CD4-positive, alpha-beta T cell treated with Interleukin-4 for 1 hour (primary cell): ENCODE measurements around the gene CPNE4.
"Not testable (repeated sequence)": the region's sequence is repeated elsewhere in the genome, so short reads cannot be mapped to it uniquely, and the experiment has no call there.

Experiments used
- DNase-seq, 2 donors: peaks; one replicate each; pipeline ENCODE4 v3.0.0-alpha.2; 2020 to 2022

Gene CPNE4

DNA sequence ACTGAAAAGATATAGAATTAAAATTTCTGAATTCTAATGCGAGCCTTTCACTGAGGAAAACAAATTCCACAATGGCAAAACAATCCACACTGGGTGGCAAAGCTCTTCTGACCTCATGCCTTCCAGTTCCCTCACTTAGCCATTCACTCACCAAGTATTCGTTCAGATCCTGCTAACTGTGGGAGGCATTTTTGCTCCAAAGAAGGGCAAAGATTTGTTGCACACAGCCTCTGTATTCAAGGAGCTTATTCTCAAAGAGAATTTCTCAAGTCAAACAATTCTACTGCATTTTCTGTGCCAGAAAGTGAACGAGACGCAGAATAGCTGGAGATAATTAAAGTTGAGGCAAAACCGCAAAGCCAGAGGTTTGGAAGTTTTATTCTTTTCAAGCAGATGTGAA is 77.3 kb downstream of the CPNE4 start:
- DNase-seq: no peak

DNA sequence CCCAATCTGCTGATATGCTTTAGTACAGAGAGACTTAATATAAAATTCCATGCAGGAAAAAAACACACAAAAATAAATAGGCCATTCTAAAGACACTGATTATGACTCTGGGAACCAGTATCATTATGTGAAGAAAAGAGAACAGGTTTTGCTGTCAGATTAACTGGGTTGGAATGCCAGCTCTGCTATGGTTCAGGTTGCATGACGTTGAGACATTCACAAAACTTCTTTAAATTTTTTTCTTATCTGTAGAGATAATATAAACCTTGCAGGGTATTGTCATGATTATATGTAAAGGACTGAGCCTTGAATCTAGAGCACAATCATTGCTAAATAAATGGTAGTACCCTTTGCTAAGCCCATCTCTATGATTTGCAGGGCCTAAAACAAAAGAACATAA is 86.0 kb downstream of the CPNE4 start:
- DNase-seq: no peak

DNA sequence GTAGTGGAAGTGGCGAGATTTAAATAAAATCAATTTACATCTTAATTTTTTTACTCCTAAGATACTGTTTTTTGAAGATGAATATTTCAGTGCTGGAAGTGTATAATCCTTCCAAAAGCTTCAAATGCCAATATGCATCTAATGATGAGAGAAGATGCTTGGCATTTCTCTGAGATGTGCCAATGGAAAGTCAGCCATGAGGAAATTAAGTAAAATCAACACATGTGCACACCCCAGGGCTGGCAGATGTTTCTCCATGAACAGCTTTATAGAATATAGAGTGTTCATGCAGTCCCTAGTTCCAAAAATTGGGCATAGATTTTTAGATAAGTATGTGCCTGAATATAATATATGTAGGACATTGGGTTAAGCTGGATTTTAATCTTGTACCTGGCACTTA is 90.1 kb downstream of the CPNE4 start:
- no peak for DNase-seq

DNA sequence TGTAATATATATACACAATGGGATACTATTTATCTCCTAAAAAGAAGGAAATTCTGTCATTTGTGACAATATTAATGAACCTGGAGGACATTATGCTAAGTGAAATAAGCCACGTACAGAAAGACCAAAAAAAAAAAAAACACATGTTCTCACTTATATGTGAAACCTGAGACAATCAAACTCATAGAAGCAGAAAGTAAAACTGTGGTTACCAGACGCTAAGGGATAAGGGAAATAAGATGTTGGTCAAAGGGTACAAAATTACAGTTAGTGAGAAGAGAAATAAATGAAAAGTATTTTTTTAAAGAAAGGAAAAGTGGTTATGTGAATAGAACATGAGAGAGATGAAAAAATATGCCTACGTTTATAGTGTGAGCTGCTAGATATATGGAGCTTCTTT is 101.1 kb downstream of the CPNE4 start:
- no peak for DNase-seq

DNA sequence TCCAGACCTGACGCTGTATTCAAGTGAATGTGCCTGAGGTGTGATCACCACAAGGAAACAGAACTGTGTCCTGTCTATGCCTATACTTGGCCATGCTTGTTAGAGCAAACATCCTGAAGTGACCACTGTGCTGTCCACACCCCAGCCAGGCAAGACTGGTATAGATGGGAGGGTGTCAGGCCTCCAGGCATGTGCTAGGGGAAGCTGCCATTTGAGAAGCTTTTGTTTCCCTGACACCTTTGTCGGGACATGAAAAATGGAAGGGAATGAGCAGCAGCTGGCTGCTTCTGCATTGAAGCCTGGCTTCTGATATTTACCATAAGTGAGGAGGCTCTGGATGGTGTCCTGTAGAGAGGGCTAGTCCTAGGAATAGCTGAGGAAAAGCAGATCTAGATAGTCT is 106.2 kb downstream of the CPNE4 start:
- DNase-seq: no peak

DNA sequence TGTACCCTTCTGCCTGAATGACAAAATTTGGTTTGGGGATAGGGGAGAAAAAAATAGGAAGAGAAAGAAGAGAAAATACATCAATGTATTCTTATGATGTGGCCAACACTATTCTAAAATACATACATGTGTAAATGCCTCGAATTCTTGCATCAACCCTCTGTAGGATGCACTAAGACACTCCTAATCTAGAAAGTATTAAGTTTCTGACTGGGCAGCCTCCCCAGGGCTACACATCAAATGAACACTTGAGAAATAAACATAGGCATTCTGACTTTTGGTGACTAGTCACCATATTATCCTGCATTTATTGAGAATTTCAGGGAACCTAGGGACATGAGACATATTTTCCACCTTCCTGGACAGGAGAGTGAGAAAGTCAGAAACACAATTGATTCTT is 109.2 kb downstream of the CPNE4 start:
- DNase-seq: no peak

DNA sequence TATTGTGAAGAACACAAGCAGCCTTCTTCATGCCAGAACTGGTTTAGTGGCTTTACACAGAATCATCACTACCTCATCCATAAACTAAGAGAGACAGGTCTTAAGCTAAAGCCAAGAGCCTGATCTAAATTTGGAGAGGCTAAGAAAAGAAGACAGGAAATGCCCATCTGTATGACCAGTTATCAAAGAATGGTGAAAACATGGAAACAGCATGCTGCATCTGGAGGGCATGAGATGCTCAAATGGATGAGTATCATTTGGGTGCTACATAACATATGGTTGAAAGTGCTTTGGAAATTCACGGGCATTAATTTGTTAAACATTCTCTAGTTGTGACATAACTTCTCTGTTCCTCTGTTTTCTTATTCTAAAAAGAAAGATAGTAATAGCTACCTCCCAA is 112.5 kb downstream of the CPNE4 start:
- DNase-seq: no peak

DNA sequence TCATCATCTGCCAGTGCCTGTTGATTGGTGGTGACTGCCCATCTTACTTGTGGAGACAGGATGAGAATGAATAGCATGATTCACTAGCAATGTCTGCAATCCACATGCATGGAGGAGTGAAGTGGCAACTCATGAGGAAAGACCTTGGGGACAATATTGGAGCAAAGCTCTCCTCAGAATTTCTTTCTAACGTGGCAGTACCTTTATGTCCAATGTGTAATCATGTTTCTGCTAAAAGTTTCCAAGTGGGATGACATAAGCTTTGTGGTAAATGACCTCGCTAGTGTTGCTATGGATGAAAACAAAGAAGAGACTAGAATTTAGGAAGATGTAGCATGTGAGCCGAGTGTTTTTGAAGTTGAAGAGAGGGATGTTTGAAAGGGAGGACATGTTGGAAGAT is 117.8 kb downstream of the CPNE4 start:
- DNase-seq: no peak

DNA sequence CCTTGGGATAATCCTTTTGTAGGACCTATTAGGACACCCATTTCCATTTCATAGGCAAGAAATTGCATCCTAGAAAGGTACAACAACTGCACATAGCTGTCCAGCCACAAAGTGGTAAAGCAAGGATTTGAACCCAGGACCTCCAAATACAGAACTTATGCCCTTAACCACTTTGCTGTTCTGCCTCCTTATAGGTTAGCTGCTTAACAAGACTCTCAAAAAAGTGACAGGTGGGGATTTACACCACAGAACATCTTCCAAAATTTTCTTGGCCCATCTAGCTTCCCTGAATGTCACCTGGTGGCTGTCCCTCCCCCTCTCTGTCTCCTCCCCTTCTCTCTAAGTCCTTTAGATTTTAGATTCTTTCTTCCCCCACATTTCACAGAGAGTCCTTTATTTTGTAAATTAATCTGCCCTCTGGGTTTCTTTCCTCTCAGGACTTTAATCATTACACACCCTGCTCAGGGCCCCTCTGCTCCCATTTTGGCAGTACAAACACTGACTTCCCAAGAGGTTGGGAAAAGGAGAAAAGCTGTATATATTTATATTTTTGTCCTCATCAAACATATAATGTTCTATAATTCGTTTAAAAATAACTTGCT is 120.6 kb downstream of the CPNE4 start:
- DNase-seq: no peak

DNA sequence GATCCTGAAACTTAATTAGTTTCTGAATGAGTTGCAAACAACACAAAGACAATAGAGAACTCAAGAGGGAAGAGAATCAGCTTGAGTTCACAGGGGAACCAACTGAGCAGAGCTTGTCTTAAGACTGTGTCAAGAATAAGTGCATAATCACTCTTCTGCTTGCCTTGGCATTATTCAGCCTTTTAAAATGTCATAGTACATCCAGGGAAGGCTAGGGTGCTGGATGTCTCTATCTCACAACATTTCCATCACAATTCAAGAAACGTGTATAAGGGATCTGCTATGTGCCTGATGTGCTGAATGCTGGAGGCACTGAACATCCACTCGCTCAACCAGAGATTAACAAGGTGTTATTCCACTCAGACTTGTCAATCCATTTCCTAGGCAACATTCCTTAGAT is 122.6 kb downstream of the CPNE4 start:
- DNase-seq: no peak

DNA sequence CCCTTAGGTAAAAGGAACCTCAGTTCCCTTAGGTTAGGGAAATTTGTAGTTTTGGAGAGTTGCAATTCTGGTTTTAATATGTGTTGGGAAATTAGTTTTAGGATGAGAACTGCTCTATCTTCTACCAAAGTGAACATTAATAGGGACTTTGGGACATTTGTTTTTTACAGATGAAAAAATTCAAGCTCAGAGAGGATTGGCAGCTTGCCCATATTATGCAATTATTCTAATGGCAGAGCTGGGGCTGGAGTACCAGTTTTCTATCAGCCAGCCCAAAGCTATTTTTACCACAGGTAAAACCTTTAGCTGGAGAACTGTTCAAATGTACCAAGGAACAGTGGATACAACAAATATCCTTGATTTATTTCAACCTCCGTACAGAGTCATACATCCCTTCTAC is 127.0 kb downstream of the CPNE4 start:
- DNase-seq: no peak

DNA sequence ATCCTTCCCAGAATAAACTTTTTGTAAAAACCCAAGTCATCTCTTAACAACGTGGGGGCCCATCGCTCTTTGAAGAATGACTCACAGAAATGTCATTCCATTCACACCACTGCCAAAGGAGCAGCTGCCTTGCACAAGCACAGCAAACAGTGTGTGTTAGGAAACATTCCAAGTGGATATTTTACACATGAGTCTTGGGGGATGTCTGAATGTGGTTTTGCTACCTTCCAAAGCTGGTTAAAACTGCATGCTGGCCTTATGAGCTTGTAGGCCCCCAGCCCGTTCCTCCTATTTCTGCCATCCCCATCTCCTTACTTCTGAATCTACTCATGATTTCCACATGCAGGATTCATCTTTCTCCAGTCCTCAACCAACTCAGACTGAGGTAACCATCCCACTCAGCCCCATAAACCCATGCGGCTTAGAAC is 130.8 kb downstream of the CPNE4 start:
- no peak for DNase-seq

DNA sequence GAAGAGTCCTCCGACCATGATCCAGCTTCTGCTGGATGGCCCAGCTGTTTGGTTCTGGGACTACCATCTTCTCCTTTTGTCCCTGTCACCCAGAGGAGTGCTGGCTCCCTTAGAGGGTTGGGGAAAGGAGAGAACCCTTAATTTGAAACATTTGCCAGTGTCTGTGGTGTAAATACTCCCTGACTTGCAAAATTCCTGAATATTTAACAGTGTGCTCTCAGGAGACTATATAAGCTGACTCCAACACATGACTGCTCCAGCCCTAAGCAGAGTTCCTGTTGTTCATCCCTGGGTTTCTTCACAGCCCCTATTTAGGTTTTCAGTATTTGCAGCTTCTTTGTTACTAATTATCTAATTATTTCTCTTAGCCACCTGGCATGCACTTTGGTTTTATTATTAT is 133.1 kb downstream of the CPNE4 start:
- no peak for DNase-seq

DNA sequence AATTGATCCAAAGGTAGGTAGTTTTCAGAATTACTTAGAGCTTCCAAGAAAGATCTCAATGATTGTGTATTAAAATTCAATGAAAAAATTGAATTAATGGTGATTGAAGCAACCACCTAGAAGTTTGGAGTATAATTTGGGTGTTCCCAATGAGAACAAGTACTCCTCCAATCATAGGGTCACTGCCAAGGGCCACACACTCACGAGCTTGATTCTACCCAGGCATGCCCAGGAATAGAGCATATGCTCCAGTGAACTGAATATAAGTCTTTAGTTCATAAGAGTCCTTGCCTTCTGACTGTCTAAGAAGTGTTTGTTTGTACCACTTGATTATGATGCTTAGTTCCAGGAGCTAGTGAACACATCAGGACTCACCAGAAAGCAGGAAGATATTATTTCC is 133.9 kb downstream of the CPNE4 start:
- no peak for DNase-seq

DNA sequence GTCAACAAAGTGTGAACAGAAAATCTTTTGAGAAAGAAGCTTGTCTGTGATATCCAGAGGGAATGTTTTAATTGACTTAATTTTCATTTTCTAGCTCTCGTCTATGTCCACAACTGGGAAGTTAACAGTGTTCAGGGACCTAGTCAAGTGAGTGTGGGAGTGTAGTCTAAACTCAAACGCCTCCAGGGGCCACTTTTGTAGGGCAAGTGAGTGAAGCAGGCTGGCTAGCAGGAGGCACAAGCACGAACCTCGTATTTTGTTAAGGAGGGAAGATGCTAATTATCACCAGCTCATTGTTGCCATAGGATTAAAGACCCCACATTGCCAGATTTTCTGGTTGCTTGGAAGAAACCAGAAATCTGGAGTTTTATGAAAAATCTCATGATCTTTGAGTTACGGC is 135.8 kb downstream of the CPNE4 start:
- no peak for DNase-seq

DNA sequence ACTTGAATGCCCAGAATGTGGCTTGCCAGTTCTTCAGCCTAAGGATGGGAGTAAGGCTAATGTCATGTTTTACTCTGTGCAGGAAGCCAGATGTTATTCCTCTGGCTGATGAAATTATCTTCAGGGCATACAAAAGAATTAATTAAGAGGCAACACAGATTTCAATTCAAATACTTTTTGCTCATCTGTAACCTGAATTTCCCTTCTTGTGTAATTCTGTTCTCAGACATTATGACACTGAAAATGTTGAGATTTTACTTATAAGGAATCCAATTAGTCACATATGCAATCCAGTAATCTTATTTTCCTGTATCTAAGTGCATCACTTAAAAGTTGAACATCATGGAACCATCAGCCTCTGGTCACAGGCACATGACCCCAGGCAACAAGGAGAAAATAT is 136.5 kb downstream of the CPNE4 start:
- DNase-seq: no peak

DNA sequence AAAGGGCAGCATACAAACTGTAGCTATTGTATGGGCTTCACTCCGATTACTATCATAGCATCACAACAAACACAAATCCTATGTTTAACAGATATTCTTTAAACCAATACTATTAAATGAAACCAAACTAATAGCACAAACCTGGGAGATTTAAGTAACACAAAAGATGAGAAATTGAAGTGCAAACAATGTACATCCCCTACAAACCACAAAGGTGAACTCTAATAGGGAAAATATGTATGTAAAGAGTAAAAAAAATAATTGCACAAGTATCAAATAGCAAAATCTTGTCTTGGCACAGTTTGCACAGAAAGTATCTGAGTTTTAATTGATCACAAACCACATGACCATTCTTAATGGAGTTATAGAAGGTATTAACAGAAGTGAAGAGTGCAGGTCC is 138.5 kb downstream of the CPNE4 start:
- DNase-seq: no peak

DNA sequence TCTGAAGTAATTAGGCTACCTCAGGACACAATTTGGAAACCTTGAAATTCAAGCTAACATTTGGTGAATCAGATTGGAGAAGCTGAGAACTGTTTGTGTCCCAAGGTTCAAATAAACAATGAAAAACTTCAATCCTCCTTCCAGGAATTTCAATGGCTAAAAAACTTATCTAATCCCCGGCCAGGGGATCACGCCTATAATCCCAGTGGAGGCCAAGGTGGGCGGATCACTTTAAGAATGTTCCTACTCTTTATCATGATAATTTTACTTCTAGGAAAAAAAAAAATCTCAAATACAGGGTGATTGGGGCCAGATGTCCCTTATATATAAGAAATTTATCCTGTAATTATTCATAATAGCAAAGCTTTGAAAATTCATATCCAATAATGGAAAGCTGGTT is 139.0 kb downstream of the CPNE4 start:
- no peak for DNase-seq

DNA sequence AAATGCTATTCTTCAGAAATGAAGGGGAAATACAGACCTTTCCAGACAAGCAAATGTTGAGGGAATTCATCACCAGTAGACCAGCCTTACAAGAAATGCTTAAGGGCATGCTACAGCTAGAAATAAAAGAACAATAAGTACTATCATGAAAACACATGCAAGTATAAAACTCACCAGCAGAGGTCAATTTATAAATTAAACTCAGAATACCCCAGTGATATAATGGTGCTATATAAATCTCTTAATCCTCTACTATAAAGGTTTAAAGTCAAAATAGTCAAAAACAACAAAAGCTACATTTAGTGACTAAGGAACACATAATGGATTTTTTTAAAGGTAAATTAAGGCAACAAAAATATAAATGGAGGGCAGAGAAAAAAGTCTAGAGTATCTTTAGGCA is 142.5 kb downstream of the CPNE4 start:
- no peak for DNase-seq

DNA sequence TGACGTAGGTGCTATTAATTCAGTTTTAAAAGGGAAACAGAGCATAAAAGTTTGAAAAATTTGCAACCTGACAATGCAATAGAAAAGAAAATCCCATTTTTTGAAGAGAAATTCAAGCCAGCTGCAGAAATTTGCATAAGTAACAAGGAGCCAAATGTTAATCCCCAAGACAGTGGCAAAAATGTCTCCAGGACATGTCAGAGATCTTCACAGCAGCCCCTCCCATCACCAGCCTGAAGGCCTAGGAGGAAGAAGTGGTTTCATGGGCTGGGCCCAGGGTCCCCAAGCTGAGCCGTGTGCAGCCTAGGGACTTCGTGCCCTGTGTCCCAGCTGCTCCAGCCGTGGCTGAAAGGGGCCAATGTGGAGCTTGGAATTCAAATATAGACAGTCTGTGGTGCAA is 148.9 kb downstream of the CPNE4 start:
- DNase-seq: not testable (repeated sequence)

DNA sequence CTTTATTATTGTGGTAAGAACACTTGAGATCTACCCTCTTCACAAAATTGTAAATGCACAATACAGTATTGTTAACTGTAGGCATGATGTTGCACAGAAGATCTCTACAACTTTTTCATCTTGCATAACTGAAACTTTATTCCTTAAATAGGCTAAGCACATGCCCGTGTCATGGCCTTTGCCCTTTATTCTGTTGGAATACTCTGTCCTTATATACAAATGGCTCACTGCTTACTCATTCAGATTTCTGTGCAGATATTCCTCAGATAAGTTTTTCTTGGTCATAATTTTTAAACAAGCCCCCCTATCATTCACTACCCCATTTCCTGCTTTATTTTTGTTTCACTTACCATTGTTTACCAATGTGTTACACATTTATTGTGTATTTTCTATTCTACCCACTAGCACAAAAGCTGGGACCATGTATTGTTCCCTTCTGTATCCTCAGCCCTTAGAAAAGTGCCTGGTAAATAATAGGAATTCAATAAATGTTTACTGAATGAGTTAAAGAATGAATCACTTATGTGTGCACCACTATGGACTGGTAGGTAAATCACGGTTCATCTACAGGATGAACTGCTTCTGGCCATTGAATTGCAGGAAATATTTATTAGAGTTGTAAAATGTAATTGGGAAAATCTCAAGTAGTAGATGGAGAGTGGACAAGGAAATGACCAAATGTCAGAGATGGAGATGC is 151.0 kb downstream of the CPNE4 start:
- no peak for DNase-seq

DNA sequence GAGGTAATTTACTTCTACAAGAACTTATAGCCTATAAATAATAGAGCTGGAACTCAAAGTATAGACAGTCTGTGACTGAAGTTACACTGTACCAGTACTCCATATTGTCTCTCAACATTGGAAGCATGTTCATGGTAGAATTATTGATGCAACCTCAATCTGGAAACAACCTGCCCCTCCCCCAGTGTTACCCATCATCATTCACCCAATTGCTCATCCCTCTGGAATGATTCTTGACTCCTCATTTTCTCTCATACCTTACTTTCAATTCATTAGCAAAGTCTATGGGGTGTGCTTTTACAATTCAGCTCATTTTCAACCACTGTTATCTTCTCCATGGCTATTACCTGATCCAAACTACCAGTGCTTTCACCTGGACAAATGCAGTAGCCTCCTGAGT is 151.7 kb downstream of the CPNE4 start:
- DNase-seq: no peak

DNA sequence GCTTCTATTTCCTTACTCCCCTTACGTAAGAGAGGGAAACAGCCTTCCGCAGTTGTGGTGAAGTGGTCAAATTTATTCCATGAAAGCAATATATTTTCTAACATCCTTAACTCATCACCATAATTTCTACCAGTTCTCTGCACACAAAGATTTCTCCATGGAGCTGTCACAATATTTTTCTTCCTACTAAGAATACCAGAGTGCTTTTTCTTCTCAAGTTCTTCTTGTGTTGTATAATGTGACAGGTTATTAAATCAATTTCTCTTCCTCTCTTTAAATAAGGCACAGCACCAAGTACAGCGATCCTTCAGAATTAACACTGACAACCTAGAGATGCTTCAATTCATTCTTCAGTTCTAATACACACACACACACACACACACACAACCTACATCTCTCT is 153.0 kb downstream of the CPNE4 start:
- DNase-seq: no peak

DNA sequence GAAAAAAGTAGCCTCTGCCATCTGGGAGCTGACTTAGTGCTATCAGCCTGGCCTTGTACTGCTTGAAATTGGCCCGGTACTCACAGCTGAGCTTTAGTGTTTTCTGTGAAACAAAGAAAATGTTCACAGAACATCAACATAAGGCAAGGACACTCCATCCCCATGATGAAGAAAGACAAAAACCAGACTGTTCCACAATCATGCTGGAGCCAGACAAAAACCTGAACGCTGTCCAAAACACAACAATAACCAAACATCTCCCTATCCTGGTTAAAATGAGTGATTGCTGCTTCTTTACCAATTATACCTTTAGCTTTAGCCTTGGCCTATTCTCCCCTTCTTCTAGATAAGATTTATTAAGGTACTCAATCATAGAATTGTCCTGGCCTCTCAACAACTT is 153.9 kb downstream of the CPNE4 start:
- DNase-seq: no peak

DNA sequence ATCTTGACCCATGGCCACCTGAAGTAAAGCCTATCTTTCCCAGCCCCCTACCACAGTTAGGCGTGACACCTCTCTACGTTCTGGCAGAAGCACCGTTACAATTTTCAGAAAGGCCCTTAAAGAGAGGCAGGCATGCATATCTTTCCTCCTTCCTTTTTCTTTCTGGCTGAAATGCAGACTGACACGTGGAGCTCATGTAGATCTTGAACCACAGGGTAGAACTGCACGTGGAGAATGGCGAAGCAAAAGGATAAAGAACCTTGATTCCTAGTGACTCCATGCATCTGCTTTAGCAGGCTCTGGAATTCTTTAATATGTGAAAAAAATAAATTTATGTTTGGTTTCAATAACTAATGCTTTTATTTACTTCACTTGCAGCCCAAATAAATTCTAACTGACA is 166.6 kb downstream of the CPNE4 start:
- no peak for DNase-seq
